Ishikawa (cell line): Measurements from ENCODE around the gene GNB3.

ENCODE experiments used
- CEBPB ChIP-seq: IDR thresholded peaks from 2 replicates; pipeline ENCODE4 v1.6.1; 2012
- CREB1 ChIP-seq: IDR thresholded peaks from 2 replicates; pipeline ENCODE4 v1.6.1; 2012; ENCODE audit warnings: low read depth
- EGR1 ChIP-seq: IDR thresholded peaks from 2 replicates; pipeline ENCODE4 v1.6.1; 2012
- EP300 ChIP-seq: IDR thresholded peaks from 2 replicates; pipeline ENCODE4 v1.6.1; 2012; ENCODE audit warnings: borderline replicate concordance
- FOXM1 ChIP-seq: IDR thresholded peaks from 2 replicates; pipeline ENCODE4 v1.6.1; 2012; ENCODE audit warnings: low read depth, borderline replicate concordance
- NFIC ChIP-seq: IDR thresholded peaks from 2 replicates; pipeline ENCODE4 v1.6.1; 2012
- TAF1 ChIP-seq: IDR thresholded peaks from 2 replicates; pipeline ENCODE4 v1.6.1; 2012; ENCODE audit warnings: low read depth, mild to moderate bottlenecking
- TCF12 ChIP-seq: IDR thresholded peaks from 2 replicates; pipeline ENCODE4 v1.6.1; 2012; ENCODE audit warnings: low read depth
- TEAD4 ChIP-seq: IDR thresholded peaks from 2 replicates; pipeline ENCODE4 v1.6.1; 2012
- YY1 ChIP-seq: IDR thresholded peaks from 2 replicates; pipeline ENCODE4 v1.6.1; 2012; ENCODE audit warnings: low read depth
- ZBTB7A ChIP-seq: IDR thresholded peaks from 2 replicates; pipeline ENCODE4 v1.6.1; 2012; ENCODE audit warnings: low read depth
- TF ChIP-seq, protein P1 (sequence below): IDR thresholded peaks from 2 replicates; pipeline ENCODE4 v1.6.1; 2012; ENCODE audit warnings: low read depth, mild to moderate bottlenecking

DNA sequence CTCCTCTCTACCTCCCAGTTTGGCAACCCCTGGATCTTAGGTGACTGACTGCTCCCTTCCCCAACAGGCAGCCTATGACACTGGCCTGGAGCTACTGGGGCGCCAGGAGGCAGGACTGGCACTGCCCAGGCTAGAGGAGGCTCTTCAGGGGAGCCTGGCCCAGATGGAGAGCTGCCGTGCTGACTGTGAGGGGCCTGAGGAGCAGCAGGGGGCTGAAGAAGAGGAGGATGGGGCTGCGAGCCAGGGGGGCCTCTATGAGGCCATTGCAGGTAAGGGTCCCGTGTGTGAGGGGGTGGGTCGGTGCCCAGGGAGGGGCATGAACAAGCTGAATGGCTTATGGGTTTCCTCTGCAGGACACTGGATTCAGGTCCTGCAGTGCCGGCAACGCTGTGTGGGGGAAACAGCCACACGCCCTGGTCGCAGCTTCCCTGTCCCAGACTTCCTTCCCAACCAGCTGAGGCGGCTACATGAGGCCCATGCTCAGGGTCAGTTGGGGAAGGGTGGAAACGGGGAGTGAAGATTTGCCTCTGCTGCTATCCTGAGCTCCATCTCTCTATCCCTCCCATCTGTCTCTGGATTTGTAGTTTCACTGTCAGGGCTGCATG is 10.3 kb upstream of the GNB3 start:
- TF ChIP-seq NFIC (no peak), CREB1 (no peak), CEBPB (no peak), FOXM1 (no peak), EP300 (no peak), EGR1 (no peak), TCF12 (no peak), TEAD4 (no peak), YY1 (no peak), TAF1 (no peak), ZBTB7A (no peak)
- TF ChIP-seq, protein P1, sequence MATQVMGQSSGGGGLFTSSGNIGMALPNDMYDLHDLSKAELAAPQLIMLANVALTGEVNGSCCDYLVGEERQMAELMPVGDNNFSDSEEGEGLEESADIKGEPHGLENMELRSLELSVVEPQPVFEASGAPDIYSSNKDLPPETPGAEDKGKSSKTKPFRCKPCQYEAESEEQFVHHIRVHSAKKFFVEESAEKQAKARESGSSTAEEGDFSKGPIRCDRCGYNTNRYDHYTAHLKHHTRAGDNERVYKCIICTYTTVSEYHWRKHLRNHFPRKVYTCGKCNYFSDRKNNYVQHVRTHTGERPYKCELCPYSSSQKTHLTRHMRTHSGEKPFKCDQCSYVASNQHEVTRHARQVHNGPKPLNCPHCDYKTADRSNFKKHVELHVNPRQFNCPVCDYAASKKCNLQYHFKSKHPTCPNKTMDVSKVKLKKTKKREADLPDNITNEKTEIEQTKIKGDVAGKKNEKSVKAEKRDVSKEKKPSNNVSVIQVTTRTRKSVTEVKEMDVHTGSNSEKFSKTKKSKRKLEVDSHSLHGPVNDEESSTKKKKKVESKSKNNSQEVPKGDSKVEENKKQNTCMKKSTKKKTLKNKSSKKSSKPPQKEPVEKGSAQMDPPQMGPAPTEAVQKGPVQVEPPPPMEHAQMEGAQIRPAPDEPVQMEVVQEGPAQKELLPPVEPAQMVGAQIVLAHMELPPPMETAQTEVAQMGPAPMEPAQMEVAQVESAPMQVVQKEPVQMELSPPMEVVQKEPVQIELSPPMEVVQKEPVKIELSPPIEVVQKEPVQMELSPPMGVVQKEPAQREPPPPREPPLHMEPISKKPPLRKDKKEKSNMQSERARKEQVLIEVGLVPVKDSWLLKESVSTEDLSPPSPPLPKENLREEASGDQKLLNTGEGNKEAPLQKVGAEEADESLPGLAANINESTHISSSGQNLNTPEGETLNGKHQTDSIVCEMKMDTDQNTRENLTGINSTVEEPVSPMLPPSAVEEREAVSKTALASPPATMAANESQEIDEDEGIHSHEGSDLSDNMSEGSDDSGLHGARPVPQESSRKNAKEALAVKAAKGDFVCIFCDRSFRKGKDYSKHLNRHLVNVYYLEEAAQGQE: no peak
